ENCODE results near the gene ZKSCAN3.

ZKSCAN3 gene

GRCh38 chr6:28336284-28337120 is 13.2 kb upstream of the ZKSCAN3 start:
- no peak overlapping the region for H3K23ac ChIP-seq (ENCODE audit: low read length)
- H3K4ac ChIP-seq (ENCODE audit: low read depth, low read length): no peak overlapping the region
- no peaks in the 10 kb centered on the region for H3K27me3 ChIP-seq (ENCODE audit: insufficient read depth, low read length, poor library complexity)
- H2AK5ac ChIP-seq (ENCODE audit: low read length): no peak overlapping the region
- no peak overlapping the region for H2BK5ac ChIP-seq (ENCODE audit: low read length)
- 100% methylated on average over 2 of the region's 24 CpGs for WGBS (ENCODE audit: extremely low coverage, insufficient coverage, low lambda C conversion rate)
- H3K18ac ChIP-seq (ENCODE audit: low read length): peak overlapping the region; percentile 89
- peak overlapping the region; percentile 54 for H3K4me3 ChIP-seq (ENCODE audit: low read length)
- peak overlapping the region; percentile 95 for H4K8ac ChIP-seq (ENCODE audit: low read depth, low read length)
- H3K9ac ChIP-seq (ENCODE audit: low read length): peak overlapping the region; percentile 77
- H3K4me2 ChIP-seq (ENCODE audit: low read length): peak overlapping the region; percentile 76
- no peak overlapping the region for H4K5ac ChIP-seq (ENCODE audit: low read length)
- H2BK120ac ChIP-seq (ENCODE audit: low read depth, low read length): no peak overlapping the region
- no peaks in the 10 kb centered on the region for H3K36me3 ChIP-seq (ENCODE audit: control insufficient read depth, insufficient read depth, low read length)
- no peaks in the 10 kb centered on the region for H3K79me1 ChIP-seq (ENCODE audit: low read length)
- no peak for DNase-seq
- H3K79me2 ChIP-seq (ENCODE audit: control insufficient read depth, insufficient read depth, low read length): no peaks in the 10 kb centered on the region
- peaks cover 7% of the 10 kb centered on the region for H3K4me1 ChIP-seq (ENCODE audit: control insufficient read depth, low read depth, low read length)
- peak overlapping the region; percentile 95 for H3K56ac ChIP-seq (ENCODE audit: low read length)
- H3K27ac ChIP-seq (ENCODE audit: low read depth, low read length): peak overlapping the region; percentile 96
- no peak overlapping the region for H2BK15ac ChIP-seq (replicated peaks; ENCODE audit: low read depth)

- no peak for DNase-seq
- H3K27me3 ChIP-seq (ENCODE audit: insufficient read depth, low read length, poor library complexity): no peaks in the 10 kb centered on the region
These were observed 12.6 kb upstream of the ZKSCAN3 start for GRCh38 chr6:28337121-28337520.

GRCh38 chr6:28340310-28341095 is 9.2 kb upstream of the ZKSCAN3 start:
- Histone ChIP-seq H3K36me3 (ENCODE audit: control insufficient read depth, insufficient read depth, low read length) (no peaks in the 10 kb centered on the region), H3K4ac (ENCODE audit: low read depth, low read length) (no peak overlapping the region), H3K79me2 (ENCODE audit: control insufficient read depth, insufficient read depth, low read length) (no peaks in the 10 kb centered on the region), H3K27ac (ENCODE audit: low read depth, low read length) (no peak overlapping the region), H2AK5ac (ENCODE audit: low read length) (no peak overlapping the region), H2BK120ac (ENCODE audit: low read depth, low read length) (no peak overlapping the region), H3K27me3 (ENCODE audit: insufficient read depth, low read length, poor library complexity) (no peaks in the 10 kb centered on the region), H3K18ac (ENCODE audit: low read length) (no peak overlapping the region), H3K4me3 (ENCODE audit: low read length) (no peak overlapping the region), H3K79me1 (ENCODE audit: low read length) (no peaks in the 10 kb centered on the region), H3K9ac (ENCODE audit: low read length) (no peak overlapping the region), H2BK15ac (replicated peaks; ENCODE audit: low read depth) (no peak overlapping the region), H3K56ac (ENCODE audit: low read length) (no peak overlapping the region), H2BK5ac (ENCODE audit: low read length) (no peak overlapping the region), H4K8ac (ENCODE audit: low read depth, low read length) (no peak overlapping the region), H3K4me1 (ENCODE audit: control insufficient read depth, low read depth, low read length) (peaks cover 2% of the 10 kb centered on the region), H4K5ac (ENCODE audit: low read length) (no peak overlapping the region), H3K4me2 (ENCODE audit: low read length) (no peak overlapping the region), H3K23ac (ENCODE audit: low read length) (no peak overlapping the region)
- WGBS (ENCODE audit: extremely low coverage, insufficient coverage, low lambda C conversion rate): no CpG with 5 or more reads among the region's 1 CpG
- no peak for DNase-seq

More at GRCh38 chr6:28337121-28337520, 12.6 kb upstream of the ZKSCAN3 start:
- no peak overlapping the region for H3K4me3 ChIP-seq (ENCODE audit: low read length)
- H2AK5ac ChIP-seq (ENCODE audit: low read length): no peak overlapping the region
- no peaks in the 10 kb centered on the region for H3K36me3 ChIP-seq (ENCODE audit: control insufficient read depth, insufficient read depth, low read length)
- H3K27ac ChIP-seq (ENCODE audit: low read depth, low read length): no peak overlapping the region
- no peak overlapping the region for H3K4ac ChIP-seq (ENCODE audit: low read depth, low read length)
- H3K18ac ChIP-seq (ENCODE audit: low read length): no peak overlapping the region
- H3K79me2 ChIP-seq (ENCODE audit: control insufficient read depth, insufficient read depth, low read length): no peaks in the 10 kb centered on the region
- no peaks in the 10 kb centered on the region for H3K79me1 ChIP-seq (ENCODE audit: low read length)
- H2BK5ac ChIP-seq (ENCODE audit: low read length): no peak overlapping the region
- H3K56ac ChIP-seq (ENCODE audit: low read length): no peak overlapping the region
- no peak overlapping the region for H2BK120ac ChIP-seq (ENCODE audit: low read depth, low read length)
- no peak overlapping the region for H2BK15ac ChIP-seq (replicated peaks; ENCODE audit: low read depth)
- peak overlapping the region; percentile 77 for H3K9ac ChIP-seq (ENCODE audit: low read length)
- no peak overlapping the region for H3K23ac ChIP-seq (ENCODE audit: low read length)
- H3K4me1 ChIP-seq (ENCODE audit: control insufficient read depth, low read depth, low read length): peaks cover 7% of the 10 kb centered on the region
- H4K5ac ChIP-seq (ENCODE audit: low read length): no peak overlapping the region
- no peak overlapping the region for H4K8ac ChIP-seq (ENCODE audit: low read depth, low read length)
- no peak overlapping the region for H3K4me2 ChIP-seq (ENCODE audit: low read length)

GRCh38 chr6:28343898-28344677 is 5.7 kb upstream of the ZKSCAN3 start:
- no peaks in the 10 kb centered on the region for H3K4me1 ChIP-seq (ENCODE audit: control insufficient read depth, low read depth, low read length)
- H3K79me2 ChIP-seq (ENCODE audit: control insufficient read depth, insufficient read depth, low read length): no peaks in the 10 kb centered on the region
- H3K23ac ChIP-seq (ENCODE audit: low read length): no peak overlapping the region
- H3K4ac ChIP-seq (ENCODE audit: low read depth, low read length): no peak overlapping the region
- H2BK5ac ChIP-seq (ENCODE audit: low read length): no peak overlapping the region
- H3K18ac ChIP-seq (ENCODE audit: low read length): no peak overlapping the region
- no peak for DNase-seq
- H2AK5ac ChIP-seq (ENCODE audit: low read length): no peak overlapping the region
- no peak overlapping the region for H3K56ac ChIP-seq (ENCODE audit: low read length)
- no peak overlapping the region for H4K5ac ChIP-seq (ENCODE audit: low read length)
- no CpG with 5 or more reads among the region's 1 CpG for WGBS (ENCODE audit: extremely low coverage, insufficient coverage, low lambda C conversion rate)
- no peaks in the 10 kb centered on the region for H3K79me1 ChIP-seq (ENCODE audit: low read length)
- no peak overlapping the region for H4K8ac ChIP-seq (ENCODE audit: low read depth, low read length)
- H3K9ac ChIP-seq (ENCODE audit: low read length): no peak overlapping the region
- H2BK15ac ChIP-seq (replicated peaks; ENCODE audit: low read depth): no peak overlapping the region
- no peaks in the 10 kb centered on the region for H3K27me3 ChIP-seq (ENCODE audit: insufficient read depth, low read length, poor library complexity)
- no peak overlapping the region for H3K4me3 ChIP-seq (ENCODE audit: low read length)
- H2BK120ac ChIP-seq (ENCODE audit: low read depth, low read length): no peak overlapping the region
- H3K36me3 ChIP-seq (ENCODE audit: control insufficient read depth, insufficient read depth, low read length): no peaks in the 10 kb centered on the region
- H3K4me2 ChIP-seq (ENCODE audit: low read length): no peak overlapping the region
- H3K27ac ChIP-seq (ENCODE audit: low read depth, low read length): no peak overlapping the region

GRCh38 chr6:28345201-28345600 is 4.5 kb upstream of the ZKSCAN3 start:
- Histone ChIP-seq H2BK5ac (ENCODE audit: low read length) (no peak overlapping the region), H3K79me1 (ENCODE audit: low read length) (no peaks in the 10 kb centered on the region), H3K4ac (ENCODE audit: low read depth, low read length) (no peak overlapping the region), H2BK15ac (replicated peaks; ENCODE audit: low read depth) (no peak overlapping the region), H3K79me2 (ENCODE audit: control insufficient read depth, insufficient read depth, low read length) (peaks cover under 1% of the 10 kb centered on the region), H3K4me3 (ENCODE audit: low read length) (no peak overlapping the region), H2AK5ac (ENCODE audit: low read length) (no peak overlapping the region), H3K27ac (ENCODE audit: low read depth, low read length) (no peak overlapping the region), H3K4me1 (ENCODE audit: control insufficient read depth, low read depth, low read length) (no peaks in the 10 kb centered on the region), H3K36me3 (ENCODE audit: control insufficient read depth, insufficient read depth, low read length) (no peaks in the 10 kb centered on the region), H3K4me2 (ENCODE audit: low read length) (no peak overlapping the region), H3K18ac (ENCODE audit: low read length) (no peak overlapping the region), H2BK120ac (ENCODE audit: low read depth, low read length) (no peak overlapping the region), H4K5ac (ENCODE audit: low read length) (no peak overlapping the region), H3K56ac (ENCODE audit: low read length) (no peak overlapping the region), H3K23ac (ENCODE audit: low read length) (no peak overlapping the region), H4K8ac (ENCODE audit: low read depth, low read length) (no peak overlapping the region), H3K27me3 (ENCODE audit: insufficient read depth, low read length, poor library complexity) (no peaks in the 10 kb centered on the region), H3K9ac (ENCODE audit: low read length) (no peak overlapping the region)
- no peak for DNase-seq
- no CpG with 5 or more reads among the region's 1 CpG for WGBS (ENCODE audit: extremely low coverage, insufficient coverage, low lambda C conversion rate)
